HCT116 (cell line): Measurements from ENCODE around the gene STON2. TPM values are rescaled to one million over a fixed set of nuclear protein-coding genes. Genes with fewer than 3 reads are reported as not detected.

Experiments used
- ATAC-seq: fragments of 200-7000 bp; cut with Tn5 transposase; 2 replicates; pipeline ENCODE4 v1.9.1; 2020; ENCODE audit warnings: mild to moderate bottlenecking, moderate library complexity
- BruUV-seq: library from RNA; stranded (reverse); fragments of 400-500 nt; replicated peaks from 2 replicates; lab custom pipeline; 2021; lab: Mats Ljungman, UMichigan
- CTCF ChIA-PET: fragments of 300-600 bp; sonication (Branson Sonifier 250); formaldehyde crosslinking; loops from one replicate; lab custom pipeline; 2021; ENCODE audit warnings: antibody characterized with exemption; lab: Charles Lee
- POLR2A ChIA-PET: fragments of 300-600, 350-600 bp; sonication (Branson Sonifier 250); formaldehyde crosslinking; loops from one replicate; lab custom pipeline; 2021; ENCODE audit warnings: antibody characterized with exemption; lab: Charles Lee
- RAD21 ChIA-PET, 2 experiments: fragments of 300-600 bp; sonication (Branson Sonifier 250); formaldehyde crosslinking; loops; one replicate each; lab custom pipeline; 2023; ENCODE audit warnings: low total read pairs in 2 of 2; ENCODE audit not compliant: uncharacterized antibody in 2 of 2, unreplicated experiment in 2 of 2, low non-redundant PET in 1 of 2; lab: Charles Lee
- DNase-seq: peaks from one replicate; pipeline ENCODE4 v3.0.0-alpha.2; 2010; ENCODE audit warnings: low read depth, low spot score
- H2AFZ ChIP-seq: fragments of 200-600 bp; shearing (Covaris generic), sonication (generic); 2 replicates; pipeline ENCODE4 v1.6.1; 2017; ENCODE audit warnings: low read depth, mixed run types, mixed read lengths, antibody characterized with exemption, low read length; ENCODE audit not compliant: poor library complexity, severe bottlenecking
- H3K27ac ChIP-seq: 2 replicates; pipeline ENCODE4 v1.5.1; 2012; ENCODE audit warnings: low read depth, low read length
- H3K27me3 ChIP-seq: fragments of 200-600 bp; sonication (generic); 2 replicates; pipeline ENCODE4 v1.6.1; 2016; ENCODE audit warnings: mixed run types, low read length, mixed read lengths; ENCODE audit not compliant: insufficient read depth
- H3K36me3 ChIP-seq, 2 experiments: fragments of 200-500 bp in 1 of 2; fragments of 200-600 bp in 1 of 2; sonication (Bioruptor generic) in 1 of 2; sonication (generic) in 1 of 2; 2 replicates each; pipeline versions ENCODE4 v1.5.1 to v1.6.1; 2014 to 2016; ENCODE audit warnings: low read length in 2 of 2, inconsistent platforms in 1 of 2, mixed read lengths in 1 of 2, mixed run types in 1 of 2; ENCODE audit not compliant: insufficient read depth in 2 of 2, control insufficient read depth in 1 of 2
- H3K4me1 ChIP-seq, 2 experiments: fragments of 200-600 bp in 1 of 2; sonication (generic) in 1 of 2; 2 replicates each; pipeline versions ENCODE4 v1.5.1 to v1.6.1; 2012 to 2017; ENCODE audit warnings: low read length in 2 of 2, inconsistent platforms in 1 of 2, mild to moderate bottlenecking in 1 of 2, mixed read lengths in 1 of 2, mixed run types in 1 of 2, moderate library complexity in 1 of 2; ENCODE audit not compliant: insufficient read depth in 2 of 2, control insufficient read depth in 1 of 2
- H3K4me2 ChIP-seq: fragments of 200-600 bp; sonication (generic); 2 replicates; pipeline ENCODE4 v1.6.1; 2017; ENCODE audit warnings: mixed run types, low read length, mixed read lengths
- H3K4me3 ChIP-seq, 2 experiments: fragments of 200-600 bp in 1 of 2; sonication (generic) in 1 of 2; replicated peaks in 1 of 2; 2 replicates each; pipeline ENCODE4 v1.5.1; 2011 to 2016; ENCODE audit warnings: low read length in 2 of 2, control low read depth in 1 of 2, low read depth in 1 of 2, mild to moderate bottlenecking in 1 of 2, mixed read lengths in 1 of 2, mixed run types in 1 of 2
- H3K79me2 ChIP-seq: fragments of 200-600 bp; sonication (generic); 2 replicates; pipeline ENCODE4 v1.6.1; 2017; ENCODE audit warnings: mild to moderate bottlenecking, mixed run types, low read length, moderate library complexity, mixed read lengths; ENCODE audit not compliant: insufficient read depth
- H3K9ac ChIP-seq: fragments of 200-600 bp; sonication (generic); 2 replicates; pipeline ENCODE4 v1.6.1; 2016; ENCODE audit warnings: low read length, mixed read lengths
- H3K9me2 ChIP-seq: fragments of 200-600 bp; sonication (generic), shearing (Covaris generic); 2 replicates; pipeline ENCODE4 v1.6.1; 2017; ENCODE audit warnings: mixed run types, mild to moderate bottlenecking, moderate library complexity; ENCODE audit not compliant: insufficient read depth
- H3K9me3 ChIP-seq, 2 experiments: fragments of 200-500 bp in 1 of 2; fragments of 200-600 bp in 1 of 2; sonication (Bioruptor generic) in 1 of 2; sonication (generic) in 1 of 2; 2 replicates each; pipeline ENCODE4 v1.6.1; 2014 to 2017; ENCODE audit warnings: low read length in 2 of 2, mixed read lengths in 2 of 2, inconsistent platforms in 1 of 2, low read depth in 1 of 2, mild to moderate bottlenecking in 1 of 2, mixed run types in 1 of 2, moderate library complexity in 1 of 2; ENCODE audit not compliant: control insufficient read depth in 1 of 2, insufficient read depth in 1 of 2
- H4K20me1 ChIP-seq: fragments of 200-600 bp; sonication (generic), shearing (Covaris generic); 2 replicates; pipeline ENCODE4 v1.6.1; 2017; ENCODE audit warnings: mixed run types, mild to moderate bottlenecking, moderate library complexity; ENCODE audit not compliant: insufficient read depth
- CBX3 ChIP-seq: IDR thresholded peaks from 2 replicates; pipeline ENCODE4 v1.6.1; 2012; ENCODE audit warnings: low read depth
- CEBPB ChIP-seq: IDR thresholded peaks from 2 replicates; pipeline ENCODE4 v1.6.1; 2012; ENCODE audit warnings: low read depth
- CTCF ChIP-seq, 3 experiments: fragments of 200-600 bp in 1 of 3; sonication (generic) in 1 of 3; IDR thresholded peaks in 2 of 3; conservative IDR thresholded peaks in 1 of 3; 2 replicates each; pipeline ENCODE4 v1.5.1; 2012 to 2017; ENCODE audit warnings: low read depth in 2 of 3, low read length in 2 of 3, antibody characterized with exemption in 1 of 3, borderline replicate concordance in 1 of 3, control low read depth in 1 of 3, mild to moderate bottlenecking in 1 of 3, mixed read lengths in 1 of 3, mixed run types in 1 of 3, moderate library complexity in 1 of 3; ENCODE audit not compliant: insufficient read depth in 1 of 3
- EGR1 ChIP-seq: IDR thresholded peaks from 2 replicates; pipeline ENCODE4 v1.6.1; 2012; ENCODE audit warnings: low read depth
- EZH2 ChIP-seq: fragments of 200-600 bp; sonication (generic); IDR thresholded peaks from 2 replicates; pipeline ENCODE4 v1.6.1; 2017; ENCODE audit warnings: antibody characterized with exemption, mixed run types
- EZH2phosphoT487 ChIP-seq: fragments of 200-600 bp; IDR thresholded peaks from 2 replicates; pipeline ENCODE4 v1.6.1; 2018; ENCODE audit warnings: antibody characterized with exemption, borderline replicate concordance
- JUND ChIP-seq: IDR thresholded peaks from 2 replicates; pipeline ENCODE4 v1.6.1; 2012
- POLR2AphosphoS5 ChIP-seq: IDR thresholded peaks from 2 replicates; pipeline ENCODE4 v1.6.1; 2011; ENCODE audit warnings: mild to moderate bottlenecking, low read depth, low read length, moderate library complexity
- RAD21 ChIP-seq: IDR thresholded peaks from 2 replicates; pipeline ENCODE4 v1.6.1; 2012; ENCODE audit warnings: low read depth, mild to moderate bottlenecking
- REST ChIP-seq: IDR thresholded peaks from 2 replicates; pipeline ENCODE4 v1.6.1; 2012; ENCODE audit warnings: low read depth
- SIN3A ChIP-seq: IDR thresholded peaks from 2 replicates; pipeline ENCODE4 v1.6.1; 2012; ENCODE audit warnings: low read depth
- ZFX ChIP-seq: fragments of 450-650 bp; IDR thresholded peaks from 2 replicates; pipeline ENCODE4 v1.6.1; 2017
- intact Hi-C: fragments of 100-400 bp; cut with micrococcal nuclease; formaldehyde crosslinking; loops from 2 replicates; pipeline ENCODE4 v1.10.0; 2022
- total RNA-seq: library from RNA; stranded (reverse); gene quantifications from one replicate; pipeline ENCODE4 v1.2.1, GENCODE V29; 2021; ENCODE audit not compliant: unreplicated experiment

The STON2 gene
- total RNA-seq, 1 experiment from 2014 or later = 4.1 TPM

GRCh38 chr14:81348061-81348460, 52.1 kb downstream of the STON2 start:
- H3K27me3 ChIP-seq = no peaks in the 10 kb centered on the region
- DNase-seq (no peak), ATAC-seq (no peak)
- RAD21 ChIA-PET = no interaction called here
- H3K27ac ChIP-seq = no peak overlapping the region
- H3K9ac ChIP-seq = no peak overlapping the region
- H2AFZ ChIP-seq = no peak overlapping the region
- no TSS peak for BruUV-seq
- H3K9me2 ChIP-seq = no peaks in the 10 kb centered on the region
- H3K9me3 ChIP-seq = no peaks in the 10 kb centered on the region
- TF ChIP-seq EZH2 (no peak), ZFX (no peak)
- CTCF ChIA-PET = no interaction called here
- POLR2A ChIA-PET = no interaction called here
- H3K4me1 ChIP-seq = no peaks in the 10 kb centered on the region
- no peaks in the 10 kb centered on the region for H4K20me1 ChIP-seq
- H3K4me2 ChIP-seq = no peak overlapping the region
- no peaks in the 10 kb centered on the region for H3K79me2 ChIP-seq
- H3K4me3 ChIP-seq = no peak overlapping the region
- intact Hi-C loops = no loop called here
- no peaks in the 10 kb centered on the region for H3K36me3 ChIP-seq

GRCh38 chr14:81345781-81346180, 54.3 kb downstream of the STON2 start:
- intact Hi-C loops = no loop called here
- Histone ChIP-seq H3K4me3 (no peak overlapping the region), H3K9me2 (no peaks in the 10 kb centered on the region), H3K9me3 (no peaks in the 10 kb centered on the region), H3K79me2 (no peaks in the 10 kb centered on the region), H3K36me3 (no peaks in the 10 kb centered on the region), H2AFZ (no peak overlapping the region), H3K4me2 (no peak overlapping the region), H3K27ac (no peak overlapping the region), H3K27me3 (no peaks in the 10 kb centered on the region), H3K4me1 (no peaks in the 10 kb centered on the region), H3K9ac (no peak overlapping the region), H4K20me1 (no peaks in the 10 kb centered on the region)
- ChIA-PET RAD21 (no interaction called here), POLR2A (no interaction called here), CTCF (no interaction called here)
- ATAC-seq (no peak), DNase-seq (no peak)
- no peak for TF ChIP-seq CTCF (IDR thresholded peaks at IDR 0.05 in 2 of 3, conservative IDR thresholded peaks at IDR 0.05 in 1 of 3; ENCODE audit: borderline replicate concordance in 1 of 3, insufficient read depth in 1 of 3, low read depth in 2 of 3, low read length in 2 of 3)
- TF ChIP-seq RAD21 = no peak
- no peak for TF ChIP-seq CEBPB
- TF ChIP-seq JUND = no peak
- TF ChIP-seq EGR1 = no peak
- no peak for TF ChIP-seq ZFX
- TF ChIP-seq EZH2phosphoT487 = no peak
- TF ChIP-seq POLR2AphosphoS5 = no peak
- no peak for TF ChIP-seq REST
- TF ChIP-seq CBX3 = no peak
- no peak for TF ChIP-seq SIN3A
- no TSS peak for BruUV-seq
